Left lung (tissue), 10 donors: ENCODE results near the gene SZT2. TPM values are rescaled to one million over a fixed set of nuclear protein-coding genes. Genes with fewer than 3 reads are reported as not detected.

Experiments used
- ATAC-seq: fragments of 200-7000 bp; cut with Tn5 transposase; one replicate; pipeline ENCODE4 v1.9.1; 2020; ENCODE audit warnings: moderate library complexity
- DNase-seq, 4 donors: peaks; one replicate each; pipeline ENCODE4 v3.0.0-alpha.2; 2013 to 2020
- H3K27ac ChIP-seq, 2 donors: fragments of 200-600 bp; sonication (generic) in 1 of 2; one replicate each; pipeline versions ENCODE4 v1.5.0 to v1.8.0; 2020 to 2021
- H3K27me3 ChIP-seq, 2 donors: fragments of 200-600 bp; sonication (generic) in 1 of 2; one replicate each; pipeline versions ENCODE4 v1.5.0 to v1.8.0; 2020 to 2021
- H3K36me3 ChIP-seq, 2 donors: fragments of 200-600 bp; sonication (generic) in 1 of 2; one replicate each; pipeline versions ENCODE4 v1.5.0 to v1.8.0; 2020 to 2021
- H3K4me1 ChIP-seq, 2 donors: fragments of 200-600 bp; one replicate each; pipeline ENCODE4 v1.8.0; 2021
- H3K4me3 ChIP-seq, 2 donors: fragments of 200-600 bp; sonication (generic) in 1 of 2; one replicate each; pipeline versions ENCODE4 v1.5.0 to v1.8.0; 2020 to 2021; ENCODE audit warnings: mild to moderate bottlenecking in 1 of 2
- H3K9me3 ChIP-seq, 2 donors: fragments of 200-600 bp; sonication (generic) in 1 of 2; one replicate each; pipeline versions ENCODE4 v1.5.0 to v1.8.0; 2020 to 2021
- intact Hi-C, 2 donors: fragments of 100-400 bp; cut with DNase I; formaldehyde crosslinking; loops; one replicate each; pipeline versions ENCODE4 v1.11.2 to v1.14.2; 2022
- polyA plus RNA-seq, 6 donors: library from polyadenylated mRNA; unstranded; fragments of 120-200 nt; gene quantifications; one replicate each; pipeline ENCODE4 v1.2.1, GENCODE V29; 2013; ENCODE audit not compliant: insufficient read length in 6 of 6
- total RNA-seq, 2 donors: library from RNA; stranded (reverse); fragmentation: NEBNext Ultra II Directional; extraction: Animal tissue kit (Norgen Biotek cat#: 25700); gene quantifications; one replicate each; pipeline ENCODE4 v1.2.1, GENCODE V29; 2021
- TF ChIP-seq, protein P1 (sequence below), 2 donors: fragments of 200-600 bp; sonication (generic) in 1 of 2; IDR thresholded peaks; one replicate each; pipeline versions ENCODE4 v1.5.0 to v1.8.0; 2021; ENCODE audit warnings: antibody characterized with exemption in 2 of 2
- donor health status: DM: no; HTN: yes; CAD: no.
- donor health status: DM: no; HTN: no; CAD: no.

The SZT2 gene
- total and polyA plus RNA-seq, 8 donors = 25.3 to 68.0 (median 33.1) TPM

DNA sequence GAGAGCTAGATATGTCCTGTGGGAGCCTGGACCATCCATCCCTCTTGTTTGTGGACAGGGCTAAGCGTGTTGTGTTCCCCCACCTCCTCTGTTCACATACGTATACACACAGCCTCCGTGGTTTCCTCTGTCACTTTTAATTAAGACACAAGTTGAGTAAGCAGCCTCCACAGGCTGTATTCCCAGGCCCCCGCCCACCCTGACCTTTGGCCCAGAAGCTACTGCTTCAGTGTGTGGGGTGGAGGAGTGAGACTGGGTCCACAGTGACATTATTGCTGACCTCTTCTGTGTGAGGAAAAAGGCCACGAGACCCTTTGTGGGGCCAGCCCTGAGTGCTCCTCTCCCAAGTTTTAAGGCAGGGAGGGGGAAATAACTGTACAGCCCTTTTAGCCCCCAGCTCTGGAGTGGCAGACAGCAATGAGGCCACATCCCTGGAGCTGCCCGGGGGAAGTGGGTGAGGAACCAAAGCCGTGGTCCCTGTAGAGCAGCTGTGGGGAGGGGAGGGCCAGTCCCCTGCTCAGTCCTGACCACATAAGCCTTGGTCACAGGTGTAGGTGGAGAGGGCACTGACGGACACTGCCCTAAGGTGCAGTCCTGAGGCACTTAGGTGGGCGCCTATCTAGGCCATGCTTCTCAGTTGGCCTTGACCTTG lies 26.3 kb upstream of the SZT2 start:
- peaks cover 17 to 63% of the 10 kb centered on the region in 2 donors for H3K4me1 ChIP-seq
- H3K27ac ChIP-seq = peak overlapping the region in 1 of 2 donors; percentile 23
- no peak for ATAC-seq
- no peaks in the 10 kb centered on the region for H3K9me3 ChIP-seq
- no peak overlapping the region for H3K4me3 ChIP-seq
- no peaks in the 10 kb centered on the region for H3K27me3 ChIP-seq
- DNase-seq = no peak
- TF ChIP-seq, protein P1, sequence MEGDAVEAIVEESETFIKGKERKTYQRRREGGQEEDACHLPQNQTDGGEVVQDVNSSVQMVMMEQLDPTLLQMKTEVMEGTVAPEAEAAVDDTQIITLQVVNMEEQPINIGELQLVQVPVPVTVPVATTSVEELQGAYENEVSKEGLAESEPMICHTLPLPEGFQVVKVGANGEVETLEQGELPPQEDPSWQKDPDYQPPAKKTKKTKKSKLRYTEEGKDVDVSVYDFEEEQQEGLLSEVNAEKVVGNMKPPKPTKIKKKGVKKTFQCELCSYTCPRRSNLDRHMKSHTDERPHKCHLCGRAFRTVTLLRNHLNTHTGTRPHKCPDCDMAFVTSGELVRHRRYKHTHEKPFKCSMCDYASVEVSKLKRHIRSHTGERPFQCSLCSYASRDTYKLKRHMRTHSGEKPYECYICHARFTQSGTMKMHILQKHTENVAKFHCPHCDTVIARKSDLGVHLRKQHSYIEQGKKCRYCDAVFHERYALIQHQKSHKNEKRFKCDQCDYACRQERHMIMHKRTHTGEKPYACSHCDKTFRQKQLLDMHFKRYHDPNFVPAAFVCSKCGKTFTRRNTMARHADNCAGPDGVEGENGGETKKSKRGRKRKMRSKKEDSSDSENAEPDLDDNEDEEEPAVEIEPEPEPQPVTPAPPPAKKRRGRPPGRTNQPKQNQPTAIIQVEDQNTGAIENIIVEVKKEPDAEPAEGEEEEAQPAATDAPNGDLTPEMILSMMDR (IDR thresholded peaks at IDR 0.05) = no peak
- H3K36me3 ChIP-seq = peaks cover 6 to 57% of the 10 kb centered on the region in 2 donors
- intact Hi-C loops = no loop called here

DNA sequence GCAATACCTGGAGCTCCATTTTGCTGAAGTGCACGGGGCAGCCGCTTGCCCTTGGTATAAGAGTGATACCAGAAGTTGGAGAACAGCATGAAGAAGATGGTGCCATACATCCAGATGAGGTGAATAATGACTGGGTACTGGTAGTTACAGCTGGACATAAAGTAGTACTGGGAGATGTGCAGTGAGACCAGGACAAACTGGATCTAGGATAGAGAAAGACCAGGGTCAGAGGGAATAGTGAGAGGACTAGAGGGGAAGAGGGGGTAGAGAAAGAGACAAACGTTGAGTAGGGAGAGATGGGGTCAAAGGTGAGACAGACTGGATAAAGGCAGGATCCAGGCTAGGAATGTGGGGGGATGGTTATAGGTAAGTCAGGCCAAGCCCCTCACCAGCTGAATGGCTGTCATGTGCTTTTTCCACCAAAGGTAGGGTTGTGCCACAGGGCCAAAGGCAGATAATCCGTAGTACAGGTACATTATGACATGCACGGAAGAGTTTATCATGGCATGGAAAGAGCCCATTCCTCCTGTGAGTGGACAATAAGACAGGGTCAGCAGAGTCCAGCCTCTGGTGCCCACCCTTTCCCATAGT lies 25.7 kb upstream of the SZT2 start:
- intact Hi-C loops = no loop called here
- no peak for DNase-seq
- no peak overlapping the region for H3K4me3 ChIP-seq
- peaks cover 6 to 57% of the 10 kb centered on the region in 2 donors for H3K36me3 ChIP-seq
- H3K27me3 ChIP-seq = no peaks in the 10 kb centered on the region
- peak overlapping the region in 1 of 2 donors; percentile 23 for H3K27ac ChIP-seq
- H3K9me3 ChIP-seq = no peaks in the 10 kb centered on the region
- no peak for ATAC-seq
- TF ChIP-seq, protein P1 (IDR thresholded peaks at IDR 0.05) = no peak
- H3K4me1 ChIP-seq = peaks cover 20 to 67% of the 10 kb centered on the region in 2 donors

- H3K4me1 ChIP-seq = peaks cover 20 to 65% of the 10 kb centered on the region in 2 donors
- DNase-seq (no peak), ATAC-seq (no peak)
- intact Hi-C loops = no loop called here
- H3K27me3 ChIP-seq = no peaks in the 10 kb centered on the region
- peaks cover 6 to 51% of the 10 kb centered on the region in 2 donors for H3K36me3 ChIP-seq
- no peaks in the 10 kb centered on the region for H3K9me3 ChIP-seq
- H3K27ac ChIP-seq = peak overlapping the region; percentile 90 to 97
- H3K4me3 ChIP-seq = peak overlapping the region in 1 of 2 donors; percentile 94
- TF ChIP-seq, protein P1 (IDR thresholded peaks at IDR 0.05) = no peak
Observed at GRCh38 chr1:43365678-43366077, 24.0 kb upstream of the SZT2 start.

DNA sequence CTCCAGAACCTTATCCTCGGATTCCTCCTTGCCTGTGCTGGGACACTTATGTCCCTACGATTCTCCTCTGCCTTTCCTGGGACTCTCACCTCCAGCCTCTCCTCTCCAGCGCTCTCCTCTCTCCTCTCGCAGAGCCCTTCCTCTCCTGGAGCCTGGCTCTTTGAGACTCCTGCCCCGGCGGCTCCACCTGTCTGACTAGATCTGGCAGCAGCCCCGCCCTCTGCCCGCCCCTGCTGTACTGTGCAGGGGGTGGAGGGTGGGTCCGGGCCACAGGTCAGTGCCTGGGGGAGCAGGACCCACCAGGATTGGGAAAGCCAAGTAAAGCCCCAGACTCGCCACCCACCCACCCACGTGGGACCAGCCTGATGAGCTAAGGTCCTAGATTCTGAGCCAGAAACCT lies 23.5 kb upstream of the SZT2 start:
- Histone ChIP-seq H3K9me3 (no peaks in the 10 kb centered on the region), H3K27me3 (no peaks in the 10 kb centered on the region), H3K36me3 (peaks cover 6 to 46% of the 10 kb centered on the region in 2 donors), H3K4me1 (peaks cover 20 to 60% of the 10 kb centered on the region in 2 donors), H3K4me3 (peak overlapping the region in 1 of 2 donors; percentile 94), H3K27ac (peak overlapping the region; percentile 90 to 97)
- TF ChIP-seq, protein P1 (IDR thresholded peaks at IDR 0.05) = no peak
- peak in 3 of 4 donors; percentile 61 to 89 (median 78) for DNase-seq
- ATAC-seq = peak; percentile 57
- intact Hi-C loops = no loop called here

- peaks cover 20 to 64% of the 10 kb centered on the region in 2 donors for H3K4me1 ChIP-seq
- no peaks in the 10 kb centered on the region for H3K9me3 ChIP-seq
- H3K36me3 ChIP-seq = peaks cover 6 to 42% of the 10 kb centered on the region in 2 donors
- H3K27me3 ChIP-seq = no peaks in the 10 kb centered on the region
- DNase-seq (no peak), ATAC-seq (peak; percentile 0)
- intact Hi-C loops = no loop called here
- H3K27ac ChIP-seq = peak overlapping the region; percentile 90 to 97
- TF ChIP-seq, protein P1 (IDR thresholded peaks at IDR 0.05) = no peak
- H3K4me3 ChIP-seq = peak overlapping the region; percentile 88 to 94
Observed at GRCh38 chr1:43366601-43367025, 23.1 kb upstream of the SZT2 start.
